IgD-negative memory B cell (primary cell): Measurements from ENCODE around the gene SLC35D2. TPM values are rescaled to one million over a fixed set of nuclear protein-coding genes. Genes with fewer than 3 reads are reported as not detected.
"Not testable (repeated sequence)": the region's sequence is repeated elsewhere in the genome, so short reads cannot be mapped to it uniquely, and the experiment has no call there.

Source experiments
- H3K27ac Mint-ChIP-seq, 3 donors: one replicate each; pipeline ENCODE4 v1.8.0; 2020 to 2022; ENCODE audit warnings: mild to moderate bottlenecking in 3 of 3, mixed read lengths in 3 of 3, moderate library complexity in 1 of 3
- H3K27me3 Mint-ChIP-seq: one replicate; pipeline ENCODE4 v1.8.0; 2021; ENCODE audit warnings: mixed read lengths
- H3K36me3 Mint-ChIP-seq: one replicate; pipeline ENCODE4 v1.8.0; 2020; ENCODE audit warnings: mild to moderate bottlenecking, mixed read lengths
- H3K4me1 Mint-ChIP-seq, 3 donors: one replicate each; pipeline ENCODE4 v1.8.0; 2020 to 2022; ENCODE audit warnings: mixed read lengths in 3 of 3, mild to moderate bottlenecking in 1 of 3
- H3K4me3 Mint-ChIP-seq, 4 donors: one replicate each; pipeline ENCODE4 v1.8.0; 2020 to 2022; ENCODE audit warnings: mild to moderate bottlenecking in 4 of 4, mixed read lengths in 4 of 4, moderate library complexity in 3 of 4
- H3K9me3 Mint-ChIP-seq, 3 donors: one replicate each; pipeline ENCODE4 v1.8.0; 2020 to 2021; ENCODE audit warnings: mixed read lengths in 3 of 3, mild to moderate bottlenecking in 1 of 3
- polyA plus RNA-seq: library from polyadenylated mRNA; unstranded; fragments of 300-500 nt; fragmentation: Illumina TruSeq; gene quantifications from one replicate; pipeline ENCODE4 v1.2.3, GENCODE V29; 2021

SLC35D2 gene
- polyA plus RNA-seq, 1 donor from 2014 or later, result 11.0 TPM

GRCh38 chr9:96386157-96386556 is 2.6 kb upstream of the SLC35D2 start:
- H3K36me3 Mint-ChIP-seq, result peaks cover 9% of the 10 kb centered on the region
- peaks cover 8 to 18% (median 10%) of the 10 kb centered on the region in 3 donors for H3K4me1 Mint-ChIP-seq
- no peaks in the 10 kb centered on the region for H3K9me3 Mint-ChIP-seq
- no peak overlapping the region for H3K4me3 Mint-ChIP-seq
- H3K27me3 Mint-ChIP-seq, result no peaks in the 10 kb centered on the region
- no peak overlapping the region for H3K27ac Mint-ChIP-seq

- Mint-ChIP-seq H3K4me1 (peaks cover 10 to 18% (median 10%) of the 10 kb centered on the region in 3 donors), H3K27ac (no peak overlapping the region), H3K4me3 (peak overlapping the region; percentile 81 to 94 (median 90)), H3K36me3 (peaks cover 5% of the 10 kb centered on the region), H3K27me3 (no peaks in the 10 kb centered on the region), H3K9me3 (no peaks in the 10 kb centered on the region)
Measured at GRCh38 chr9:96382839-96383164, 709 bp downstream of the SLC35D2 start.

DNA sequence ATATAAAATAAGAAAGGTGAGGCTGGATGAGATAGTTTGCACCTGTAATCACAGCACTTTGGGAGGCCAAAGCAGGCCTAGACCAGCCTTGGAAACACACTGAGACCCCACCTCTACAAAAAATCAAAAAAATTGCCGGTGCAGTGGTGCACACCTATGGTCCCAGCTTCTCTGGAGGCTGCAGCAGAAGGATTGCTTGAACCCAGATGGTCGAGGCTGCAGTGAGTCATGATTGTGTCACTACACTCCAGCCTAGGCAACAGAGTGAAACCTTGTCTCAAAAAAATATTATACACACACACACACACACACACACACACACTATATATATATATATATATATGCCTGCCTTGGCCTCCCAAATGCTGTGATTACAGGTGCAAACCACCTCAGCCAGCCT is 1.3 kb downstream of the SLC35D2 start:
- peak overlapping the region in 2 of 4 donors; percentile 77 to 94 for H3K4me3 Mint-ChIP-seq
- no peaks in the 10 kb centered on the region for H3K27me3 Mint-ChIP-seq
- H3K9me3 Mint-ChIP-seq, result no peaks in the 10 kb centered on the region
- H3K27ac Mint-ChIP-seq, result no peak overlapping the region
- H3K4me1 Mint-ChIP-seq, result peaks cover 10 to 18% (median 10%) of the 10 kb centered on the region in 3 donors
- H3K36me3 Mint-ChIP-seq, result peaks cover 5% of the 10 kb centered on the region

DNA sequence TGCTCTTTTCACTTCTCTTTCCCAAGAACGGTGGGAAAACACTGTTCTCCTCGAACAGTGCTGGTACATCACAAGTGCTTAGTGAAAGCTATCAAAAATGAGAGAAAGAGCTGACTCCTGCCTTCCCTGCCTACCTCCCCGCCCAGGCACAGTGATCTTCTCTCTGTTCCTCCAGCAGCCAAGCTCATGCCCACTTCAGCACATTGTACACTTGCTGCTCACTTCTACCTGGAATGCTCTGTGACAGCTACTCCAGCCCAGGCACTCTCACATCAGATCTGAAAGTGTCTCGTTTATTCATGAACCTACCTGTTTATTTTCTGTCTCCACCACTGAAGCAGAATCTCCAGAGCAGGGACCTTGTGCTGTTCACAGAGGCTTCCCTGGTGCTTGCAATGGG is 1.8 kb downstream of the SLC35D2 start:
- Mint-ChIP-seq H3K4me1 (peaks cover 10 to 18% (median 10%) of the 10 kb centered on the region in 3 donors), H3K27ac (peak overlapping the region in 1 of 3 donors; percentile 84), H3K36me3 (peaks cover 5% of the 10 kb centered on the region), H3K9me3 (no peaks in the 10 kb centered on the region), H3K27me3 (no peaks in the 10 kb centered on the region), H3K4me3 (peak overlapping the region in 2 of 4 donors; percentile 9 to 77)

DNA sequence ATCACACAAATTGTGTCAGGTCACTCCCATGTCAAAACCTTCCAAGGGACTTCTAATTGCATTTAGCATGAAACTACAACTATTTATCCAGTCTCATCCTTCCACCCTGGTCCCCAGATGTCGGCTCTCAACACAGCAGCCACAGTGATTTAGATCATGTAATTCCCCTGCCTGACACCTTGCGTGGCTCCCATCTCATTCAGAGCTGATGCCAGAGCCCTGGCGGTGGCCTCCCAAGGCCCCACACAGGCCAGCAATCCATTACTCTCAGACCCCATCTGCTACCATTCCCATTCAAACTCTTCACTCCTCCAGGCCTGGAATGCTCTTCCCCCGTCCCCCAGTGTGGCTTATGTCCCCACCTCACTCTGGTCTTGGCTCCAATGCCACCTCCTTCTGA is 2.4 kb downstream of the SLC35D2 start:
- peaks cover 3% of the 10 kb centered on the region for H3K36me3 Mint-ChIP-seq
- H3K27ac Mint-ChIP-seq, result peak overlapping the region in 1 of 3 donors; percentile 84
- H3K4me1 Mint-ChIP-seq, result peaks cover 10 to 18% (median 10%) of the 10 kb centered on the region in 3 donors
- peak overlapping the region in 3 of 4 donors; percentile 3 to 35 (median 24) for H3K4me3 Mint-ChIP-seq
- H3K9me3 Mint-ChIP-seq, result no peaks in the 10 kb centered on the region
- no peaks in the 10 kb centered on the region for H3K27me3 Mint-ChIP-seq

GRCh38 chr9:96379461-96379860 is 4.0 kb downstream of the SLC35D2 start:
- H3K36me3 Mint-ChIP-seq, result peaks cover 3% of the 10 kb centered on the region
- no peaks in the 10 kb centered on the region for H3K9me3 Mint-ChIP-seq
- H3K4me1 Mint-ChIP-seq, result peaks cover 10 to 17% (median 10%) of the 10 kb centered on the region in 3 donors
- H3K27ac Mint-ChIP-seq, result no peak overlapping the region
- H3K27me3 Mint-ChIP-seq, result no peaks in the 10 kb centered on the region
- no peak overlapping the region for H3K4me3 Mint-ChIP-seq

- H3K4me3 Mint-ChIP-seq, result no peak overlapping the region
- no peaks in the 10 kb centered on the region for H3K27me3 Mint-ChIP-seq
- peaks cover 3% of the 10 kb centered on the region for H3K36me3 Mint-ChIP-seq
- H3K9me3 Mint-ChIP-seq, result no peaks in the 10 kb centered on the region
- H3K4me1 Mint-ChIP-seq, result peaks cover 4 to 13% (median 6%) of the 10 kb centered on the region in 3 donors
- no peak overlapping the region for H3K27ac Mint-ChIP-seq
Measured at GRCh38 chr9:96378187-96378586, 5.3 kb downstream of the SLC35D2 start.

DNA sequence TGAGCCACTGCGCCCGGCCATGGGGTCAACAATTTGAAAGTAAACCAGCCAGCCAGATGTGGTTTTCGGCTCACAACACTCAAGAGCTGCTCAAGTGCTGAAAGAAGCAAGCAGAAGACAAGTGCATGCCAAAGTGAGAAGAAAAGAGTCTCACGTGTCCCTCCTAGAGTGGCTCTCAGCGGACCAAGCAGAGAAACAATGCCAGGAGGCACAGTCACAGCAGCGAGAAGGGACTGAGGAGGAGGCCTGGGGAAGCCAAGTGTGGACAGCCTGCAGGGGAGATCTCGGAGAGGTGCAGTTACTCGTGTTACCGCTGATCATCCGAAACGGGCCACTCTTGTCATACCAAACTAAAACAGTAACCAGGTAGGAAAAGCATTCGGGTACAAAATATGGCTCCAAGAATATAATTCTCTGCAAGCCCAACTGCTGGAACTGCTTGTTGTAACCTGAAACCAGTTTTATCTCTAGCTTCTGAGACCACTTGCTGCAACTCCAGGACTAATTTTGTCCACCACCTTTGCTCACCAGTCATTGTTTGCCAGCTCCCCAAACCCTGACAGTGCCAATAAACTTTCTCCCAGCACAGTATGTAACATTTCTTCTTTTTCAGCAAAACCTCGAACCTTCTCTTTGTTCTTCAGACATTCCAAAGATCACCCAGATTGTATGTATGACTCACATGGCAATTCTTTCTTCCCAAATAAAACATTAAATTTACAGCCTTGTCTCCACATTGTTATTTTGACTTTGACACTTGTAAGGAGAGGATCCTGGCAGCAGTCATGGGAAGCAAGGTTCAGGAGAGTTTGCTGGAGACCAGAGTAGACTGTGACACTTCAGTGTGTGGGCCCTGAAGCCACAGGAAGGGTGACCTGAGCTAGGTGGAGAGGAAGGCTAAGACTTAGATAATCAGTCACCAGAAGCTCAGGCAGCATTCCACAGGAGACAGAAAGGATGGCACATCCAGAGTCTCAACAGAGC is 6.3 kb downstream of the SLC35D2 start:
- H3K4me1 Mint-ChIP-seq, result peaks cover 0 to 8% (median 4%) of the 10 kb centered on the region in 3 donors
- H3K36me3 Mint-ChIP-seq, result peaks cover 3% of the 10 kb centered on the region
- no peaks in the 10 kb centered on the region for H3K27me3 Mint-ChIP-seq
- H3K27ac Mint-ChIP-seq, result no peak overlapping the region
- H3K4me3 Mint-ChIP-seq, result peak overlapping the region in 1 of 4 donors; percentile 44
- H3K9me3 Mint-ChIP-seq, result no peaks in the 10 kb centered on the region

GRCh38 chr9:96375507-96375906 is 8.0 kb downstream of the SLC35D2 start:
- H3K4me1 Mint-ChIP-seq, H3K9me3 Mint-ChIP-seq, H3K4me3 Mint-ChIP-seq, H3K27me3 Mint-ChIP-seq, H3K36me3 Mint-ChIP-seq, H3K27ac Mint-ChIP-seq: not testable (repeated sequence)

DNA sequence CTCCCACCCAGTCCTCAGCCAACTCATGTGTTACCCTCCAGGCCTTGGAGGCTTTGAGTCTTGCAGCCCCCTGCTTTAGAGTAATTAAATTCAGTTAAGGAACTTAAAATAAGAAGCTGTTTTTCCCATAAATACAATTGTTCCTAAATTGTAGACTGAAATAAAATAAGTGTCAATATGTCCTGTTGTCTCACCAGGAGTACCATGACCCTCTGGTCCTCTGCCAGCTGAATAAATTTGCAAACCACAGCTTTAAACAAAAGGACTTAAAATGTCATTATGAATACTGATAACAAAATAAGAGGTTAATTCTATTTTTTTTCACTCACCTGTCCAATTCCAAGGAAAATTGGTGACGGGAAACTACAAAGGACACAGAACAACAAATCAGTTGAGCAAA is 15.6 kb downstream of the SLC35D2 start:
- no peak overlapping the region for H3K4me3 Mint-ChIP-seq
- no peaks in the 10 kb centered on the region for H3K4me1 Mint-ChIP-seq
- no peaks in the 10 kb centered on the region for H3K9me3 Mint-ChIP-seq
- peaks cover 5% of the 10 kb centered on the region for H3K36me3 Mint-ChIP-seq
- no peak overlapping the region for H3K27ac Mint-ChIP-seq
- no peaks in the 10 kb centered on the region for H3K27me3 Mint-ChIP-seq

DNA sequence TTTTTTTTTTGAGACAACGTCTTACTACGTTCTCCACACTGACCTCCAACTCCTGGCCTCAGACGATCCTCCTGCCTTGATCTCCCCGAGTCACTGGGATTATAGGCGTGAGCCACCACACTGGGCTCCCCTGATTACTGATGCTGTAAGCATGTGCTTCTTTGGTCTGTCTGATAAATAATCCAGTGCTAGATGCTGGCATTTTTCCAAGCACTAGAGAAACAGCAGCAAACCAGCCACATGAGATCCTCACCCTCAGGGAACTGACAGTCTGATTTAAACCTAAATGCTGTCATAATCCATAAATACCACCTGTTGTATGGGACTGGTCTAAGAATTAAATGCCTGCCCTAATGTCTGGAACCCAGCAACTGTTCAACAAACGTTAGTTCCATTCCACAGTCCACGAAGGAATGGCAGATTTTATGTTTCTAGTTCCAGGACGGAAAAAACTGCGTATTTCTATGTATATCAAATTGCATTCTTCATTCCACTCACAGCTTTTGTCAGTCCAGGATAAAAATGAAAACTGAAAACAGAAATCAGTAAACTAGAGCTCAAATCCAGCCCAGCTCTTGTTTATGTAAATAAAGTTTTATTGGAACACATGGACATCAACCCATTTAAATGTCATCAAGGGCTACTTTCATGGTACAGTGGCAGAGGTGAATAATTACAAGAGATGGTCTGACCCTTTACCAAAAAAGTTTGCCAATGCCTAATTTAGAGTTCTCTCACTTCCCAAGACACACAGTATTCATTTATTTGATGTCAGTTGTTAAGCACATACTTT is 20.1 kb downstream of the SLC35D2 start:
- no peaks in the 10 kb centered on the region for H3K27me3 Mint-ChIP-seq
- H3K36me3 Mint-ChIP-seq, result peaks cover 4% of the 10 kb centered on the region
- no peak overlapping the region for H3K27ac Mint-ChIP-seq
- H3K4me1 Mint-ChIP-seq, result no peaks in the 10 kb centered on the region
- no peak overlapping the region for H3K4me3 Mint-ChIP-seq
- no peaks in the 10 kb centered on the region for H3K9me3 Mint-ChIP-seq

DNA sequence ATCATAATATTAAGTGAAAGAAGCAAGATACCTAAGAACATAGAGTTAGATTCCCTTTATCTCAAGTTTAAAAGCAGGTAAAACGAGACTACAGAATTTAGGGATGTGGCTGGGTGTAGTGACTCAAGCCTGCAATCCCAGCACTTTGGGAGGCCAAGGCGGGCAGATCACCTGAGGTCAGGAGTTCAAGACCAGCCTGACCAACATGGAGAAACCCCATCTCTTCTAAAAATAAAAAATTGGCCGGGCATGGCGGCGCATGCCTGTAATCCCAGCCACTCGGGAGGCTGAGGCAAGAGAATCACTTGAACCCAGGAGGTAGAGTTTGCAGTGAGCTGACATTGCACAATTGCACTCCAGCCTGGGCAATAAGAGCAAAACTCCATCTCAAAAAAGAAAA is 21.4 kb downstream of the SLC35D2 start:
- not testable (repeated sequence) for H3K4me1 Mint-ChIP-seq, H3K27me3 Mint-ChIP-seq, H3K9me3 Mint-ChIP-seq, H3K4me3 Mint-ChIP-seq, H3K36me3 Mint-ChIP-seq
- peak overlapping the region in 1 of 3 donors; percentile 83 for H3K27ac Mint-ChIP-seq

GRCh38 chr9:96361668-96362067 is 21.8 kb downstream of the SLC35D2 start:
- H3K4me1 Mint-ChIP-seq, result no peaks in the 10 kb centered on the region
- no peak overlapping the region for H3K27ac Mint-ChIP-seq
- no peaks in the 10 kb centered on the region for H3K9me3 Mint-ChIP-seq
- no peaks in the 10 kb centered on the region for H3K27me3 Mint-ChIP-seq
- peaks cover 4% of the 10 kb centered on the region for H3K36me3 Mint-ChIP-seq
- peak overlapping the region in 1 of 4 donors; percentile 2 for H3K4me3 Mint-ChIP-seq

DNA sequence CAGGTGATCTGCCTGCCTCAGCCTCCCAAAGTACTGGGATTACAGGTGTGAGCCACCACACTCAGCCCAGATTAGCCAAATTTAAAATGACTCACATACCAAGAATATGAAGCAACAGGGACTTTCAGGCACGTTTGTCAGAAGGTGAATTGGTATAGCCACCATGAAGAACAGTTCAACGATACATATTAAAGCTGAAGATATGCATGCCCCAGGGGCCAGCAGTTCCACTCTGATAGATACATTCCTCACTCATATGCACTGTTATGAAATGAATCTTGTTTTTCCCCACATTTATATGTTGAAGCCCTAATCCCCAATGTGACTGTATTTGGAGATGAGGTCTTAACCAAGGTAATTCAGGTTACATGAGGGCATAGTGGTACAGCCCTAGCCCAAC is 22.5 kb downstream of the SLC35D2 start:
- Mint-ChIP-seq H3K27me3 (no peaks in the 10 kb centered on the region), H3K4me3 (no peak overlapping the region), H3K36me3 (peaks cover 4% of the 10 kb centered on the region), H3K9me3 (no peaks in the 10 kb centered on the region), H3K4me1 (no peaks in the 10 kb centered on the region), H3K27ac (no peak overlapping the region)

- H3K4me1 Mint-ChIP-seq, H3K27me3 Mint-ChIP-seq, H3K9me3 Mint-ChIP-seq, H3K36me3 Mint-ChIP-seq, H3K4me3 Mint-ChIP-seq: not testable (repeated sequence)
- peak overlapping the region in 1 of 3 donors; percentile 33 for H3K27ac Mint-ChIP-seq
Measured at GRCh38 chr9:96360523-96360922, 23.0 kb downstream of the SLC35D2 start.
